Neural cell (in vitro differentiated cells): ENCODE results near the gene ZNF747. TPM values are rescaled to one million over a fixed set of nuclear protein-coding genes. Genes with fewer than 3 reads are reported as not detected.

ENCODE experiments used
- H2AFZ ChIP-seq: fragments of 200-600, 300-800 bp; sonication (generic), shearing (Covaris generic); 2 replicates; pipeline ENCODE4 v1.6.0; 2014; ENCODE audit warnings: low read depth, mild to moderate bottlenecking, antibody characterized with exemption, low read length, moderate library complexity
- H3F3A ChIP-seq: fragments of 200-600 bp; shearing (Covaris generic); 2 replicates; pipeline ENCODE4 v1.6.1; 2016; ENCODE audit warnings: mild to moderate bottlenecking, moderate library complexity, mixed read lengths, antibody characterized with exemption, low read length; ENCODE audit not compliant: insufficient read depth, poor library complexity, severe bottlenecking
- H3K27ac ChIP-seq: fragments of 200-600, 300-800 bp; sonication (generic), shearing (Covaris generic); 2 replicates; pipeline ENCODE4 v1.5.1; 2014; ENCODE audit warnings: mild to moderate bottlenecking, low read length, moderate library complexity
- H3K27me3 ChIP-seq: fragments of 300-800, 200-600 bp; sonication (generic), shearing (Covaris generic); 2 replicates; pipeline ENCODE4 v1.6.0; 2014; ENCODE audit warnings: mild to moderate bottlenecking, low read depth, low read length, moderate library complexity; ENCODE audit not compliant: insufficient read depth
- H3K36me3 ChIP-seq: fragments of 300-800, 200-600 bp; sonication (generic), shearing (Covaris generic); 2 replicates; pipeline ENCODE4 v1.5.1; 2014; ENCODE audit warnings: mild to moderate bottlenecking, antibody characterized with exemption, low read length, moderate library complexity; ENCODE audit not compliant: insufficient read depth
- H3K4me2 ChIP-seq: fragments of 300-800, 200-600 bp; sonication (generic), shearing (Covaris generic); 2 replicates; pipeline ENCODE4 v1.6.0; 2014; ENCODE audit warnings: mild to moderate bottlenecking, low read length
- H3K4me3 ChIP-seq: fragments of 300-800, 200-600 bp; sonication (generic), shearing (Covaris generic); 2 replicates; pipeline ENCODE4 v1.5.1; 2014; ENCODE audit warnings: mild to moderate bottlenecking, low read length, moderate library complexity
- H3K79me2 ChIP-seq: fragments of 200-600 bp; shearing (Covaris generic); replicated peaks from 2 replicates; pipeline ENCODE4 v1.6.0; 2014; ENCODE audit warnings: mild to moderate bottlenecking, low read length, moderate library complexity; ENCODE audit not compliant: insufficient read depth
- H3K9ac ChIP-seq: fragments of 300-800, 200-600 bp; sonication (generic), shearing (Covaris generic); 2 replicates; pipeline ENCODE4 v1.6.1; 2016; ENCODE audit warnings: mild to moderate bottlenecking, low read length, mixed read lengths
- H3K9me2 ChIP-seq: fragments of 200-600 bp; shearing (Covaris generic); 2 replicates; pipeline ENCODE4 v1.6.1; 2016; ENCODE audit warnings: mild to moderate bottlenecking, low read length, mixed read lengths; ENCODE audit not compliant: insufficient read depth
- H3K9me3 ChIP-seq: fragments of 200-600, 300-800 bp; sonication (generic), shearing (Covaris generic); 2 replicates; pipeline ENCODE4 v1.6.1; 2016; ENCODE audit warnings: mild to moderate bottlenecking, mixed run types, low read length, moderate library complexity, mixed read lengths
- H4K20me1 ChIP-seq: fragments of 200-600 bp; shearing (Covaris generic); 2 replicates; pipeline ENCODE4 v1.6.1; 2016; ENCODE audit warnings: mild to moderate bottlenecking, mixed run types; ENCODE audit not compliant: insufficient read depth
- CTCF ChIP-seq: fragments of 450-650 bp; IDR thresholded peaks from 2 replicates; pipeline ENCODE4 v1.5.1; 2014; ENCODE audit warnings: antibody characterized with exemption, mild to moderate bottlenecking, moderate library complexity; ENCODE audit not compliant: poor library complexity, severe bottlenecking
- EP300 ChIP-seq: fragments of 450-650 bp; conservative IDR thresholded peaks from 2 replicates; pipeline ENCODE4 v1.6.1; 2014; ENCODE audit warnings: antibody characterized with exemption, mild to moderate bottlenecking, moderate library complexity; ENCODE audit not compliant: poor library complexity, severe bottlenecking
- EZH2 ChIP-seq: fragments of 200-600, 300-800 bp; shearing (Covaris generic), sonication (generic); IDR thresholded peaks from 2 replicates; pipeline ENCODE4 v1.6.1; 2014; ENCODE audit warnings: antibody characterized with exemption, low read length, borderline replicate concordance, mild to moderate bottlenecking; ENCODE audit not compliant: insufficient read depth, poor library complexity, severe bottlenecking
- MXI1 ChIP-seq: fragments of 450-650 bp; conservative IDR thresholded peaks from 2 replicates; pipeline ENCODE4 v1.6.1; 2014; ENCODE audit warnings: antibody characterized with exemption, mild to moderate bottlenecking; ENCODE audit not compliant: poor library complexity, severe bottlenecking
- POLR2AphosphoS5 ChIP-seq: IDR thresholded peaks from 2 replicates; pipeline ENCODE4 v1.6.1; 2012
- RAD21 ChIP-seq: fragments of 450-650 bp; conservative IDR thresholded peaks from 2 replicates; pipeline ENCODE4 v1.6.1; 2014; ENCODE audit warnings: antibody characterized with exemption, mild to moderate bottlenecking, moderate library complexity
- REST ChIP-seq: IDR thresholded peaks from 2 replicates; pipeline ENCODE4 v1.6.1; 2012; ENCODE audit warnings: borderline replicate concordance
- SMC3 ChIP-seq: fragments of 450-650 bp; conservative IDR thresholded peaks from 2 replicates; pipeline ENCODE4 v1.6.1; 2014; ENCODE audit warnings: antibody characterized with exemption, mild to moderate bottlenecking, moderate library complexity; ENCODE audit not compliant: poor library complexity
- TAF1 ChIP-seq: IDR thresholded peaks from 2 replicates; pipeline ENCODE4 v1.6.1; 2012; ENCODE audit warnings: low read depth
- polyA plus RNA-seq: library from polyadenylated mRNA; depleted of rRNA; stranded (reverse); fragments of >200 nt; gene quantifications from 2 replicates; pipeline ENCODE4 v1.2.3, GENCODE V29; 2014

ZNF747 gene
- polyA plus RNA-seq, 1 donor from 2014 or later: 5.7 TPM

GRCh38 chr16:30509081-30509765, 25.4 kb downstream of the ZNF747 start:
- TF ChIP-seq REST (no peak), RAD21 (no peak), CTCF (no peak), EZH2 (no peak), MXI1 (no peak), EP300 (no peak), SMC3 (no peak), TAF1 (no peak), POLR2AphosphoS5 (no peak)
- no peaks in the 10 kb centered on the region for H3K27me3 ChIP-seq
- H3K27ac ChIP-seq: no peak overlapping the region
- no peaks in the 10 kb centered on the region for H3K9me2 ChIP-seq
- H2AFZ ChIP-seq: no peak overlapping the region
- H3K36me3 ChIP-seq: no peaks in the 10 kb centered on the region
- no peak overlapping the region for H3K9ac ChIP-seq
- no peaks in the 10 kb centered on the region for H3K79me2 ChIP-seq
- H3K4me3 ChIP-seq: no peak overlapping the region
- no peaks in the 10 kb centered on the region for H3F3A ChIP-seq
- H3K4me2 ChIP-seq: no peak overlapping the region
- H4K20me1 ChIP-seq: no peaks in the 10 kb centered on the region
- H3K9me3 ChIP-seq: no peaks in the 10 kb centered on the region

- Histone ChIP-seq H3K9ac (no peak overlapping the region), H3K27me3 (no peaks in the 10 kb centered on the region), H4K20me1 (no peaks in the 10 kb centered on the region), H3K9me2 (no peaks in the 10 kb centered on the region), H3F3A (no peaks in the 10 kb centered on the region), H3K4me2 (no peak overlapping the region), H3K9me3 (no peaks in the 10 kb centered on the region), H3K79me2 (no peaks in the 10 kb centered on the region), H2AFZ (no peak overlapping the region), H3K36me3 (no peaks in the 10 kb centered on the region), H3K27ac (no peak overlapping the region), H3K4me3 (no peak overlapping the region)
- TF ChIP-seq CTCF (no peak), REST (no peak), SMC3 (no peak), POLR2AphosphoS5 (no peak), MXI1 (no peak), EZH2 (no peak), RAD21 (no peak), TAF1 (no peak), EP300 (no peak)
Measured at GRCh38 chr16:30503403-30504296, 31.0 kb downstream of the ZNF747 start.
